ENCODE data around the gene PRKCA. TPM values are rescaled to one million over a fixed set of nuclear protein-coding genes. Genes with fewer than 3 reads are reported as not detected.

The PRKCA gene
- total RNA-seq, 2 experiments from 2014 or later: 84.4 to 87.9 TPM

- Mint-ChIP-seq H3K9me3 (no peaks in the 10 kb centered on the region), H3K27ac (no peak overlapping the region), H3K36me3 (ENCODE audit: low read depth) (peaks cover 16% of the 10 kb centered on the region), H3K4me1 (ENCODE audit: low read depth) (no peaks in the 10 kb centered on the region), H3K4me3 (no peak overlapping the region), H3K27me3 (no peaks in the 10 kb centered on the region)
- CTCF ChIA-PET: no interaction called here
- ATAC-seq (no peak), DNase-seq (no peak)
- POLR2A ChIA-PET: no interaction called here
- TF ChIP-seq CTCF (IDR thresholded peaks at IDR 0.05): no peak
- intact Hi-C loops (cut with micrococcal nuclease): no loop called here
Measured at GRCh38 chr17:66775881-66776400, 473.5 kb downstream of the PRKCA start.

GRCh38 chr17:66776999-66777688, 474.7 kb downstream of the PRKCA start:
- H3K4me1 Mint-ChIP-seq (ENCODE audit: low read depth): no peaks in the 10 kb centered on the region
- no peaks in the 10 kb centered on the region for H3K9me3 Mint-ChIP-seq
- H3K27me3 Mint-ChIP-seq: no peaks in the 10 kb centered on the region
- no peak overlapping the region for H3K27ac Mint-ChIP-seq
- H3K36me3 Mint-ChIP-seq (ENCODE audit: low read depth): peaks cover 18% of the 10 kb centered on the region
- ChIA-PET POLR2A (no interaction called here), CTCF (no interaction called here)
- no peak overlapping the region for H3K4me3 Mint-ChIP-seq
- TF ChIP-seq CTCF (IDR thresholded peaks at IDR 0.05): no peak
- ATAC-seq: no peak
- DNase-seq: no peak
- intact Hi-C loops (cut with micrococcal nuclease): no loop called here

GRCh38 chr17:66777689-66778225, 475.3 kb downstream of the PRKCA start:
- TF ChIP-seq CTCF (IDR thresholded peaks at IDR 0.05): no peak
- intact Hi-C loops (cut with micrococcal nuclease): no loop called here

GRCh38 chr17:66778531-66779236, 476.3 kb downstream of the PRKCA start:
- POLR2A ChIA-PET: no interaction called here

More at GRCh38 chr17:66777689-66778225, 475.3 kb downstream of the PRKCA start:
- peaks cover 18% of the 10 kb centered on the region for H3K36me3 Mint-ChIP-seq (ENCODE audit: low read depth)
- ChIA-PET POLR2A (no interaction called here), CTCF (no interaction called here)
- H3K27ac Mint-ChIP-seq: no peak overlapping the region
- no peaks in the 10 kb centered on the region for H3K9me3 Mint-ChIP-seq
- ATAC-seq (no peak), DNase-seq (no peak)
- no peaks in the 10 kb centered on the region for H3K4me1 Mint-ChIP-seq (ENCODE audit: low read depth)
- no peaks in the 10 kb centered on the region for H3K27me3 Mint-ChIP-seq
- H3K4me3 Mint-ChIP-seq: no peak overlapping the region

More at GRCh38 chr17:66778531-66779236, 476.3 kb downstream of the PRKCA start:
- no peaks in the 10 kb centered on the region for H3K9me3 Mint-ChIP-seq
- H3K27me3 Mint-ChIP-seq: no peaks in the 10 kb centered on the region
- H3K4me3 Mint-ChIP-seq: no peak overlapping the region
- TF ChIP-seq CTCF (IDR thresholded peaks at IDR 0.05): no peak
- no peak for ATAC-seq
- peak overlapping the region; percentile 14 for H3K27ac Mint-ChIP-seq
- H3K4me1 Mint-ChIP-seq (ENCODE audit: low read depth): no peaks in the 10 kb centered on the region
- intact Hi-C loops (cut with micrococcal nuclease): no loop called here
- DNase-seq: no peak
- peaks cover 18% of the 10 kb centered on the region for H3K36me3 Mint-ChIP-seq (ENCODE audit: low read depth)
- CTCF ChIA-PET: interaction anchor here (1.1 kb wide), 1 partner anchor 51 kb away, joined by 3 read pairs; no protein-coding TSS in a partner anchor
